ENCODE measurements around the gene LYRM2.
"Not testable (repeated sequence)": the region's sequence is repeated elsewhere in the genome, so short reads cannot be mapped to it uniquely, and the experiment has no call there.

LYRM2 gene

GRCh38 chr6:89644864-89645263 is 6.3 kb upstream of the LYRM2 start:
- TF ChIP-seq ZFX (IDR thresholded peaks at IDR 0.05; ENCODE audit: borderline replicate concordance) (no peak), CTCF (IDR thresholded peaks at IDR 0.05) (no peak)
- no peak overlapping the region for H3K27ac ChIP-seq

GRCh38 chr6:89643406-89643805 is 4.9 kb upstream of the LYRM2 start:
- H3K27ac ChIP-seq, result no peak overlapping the region
- TF ChIP-seq CTCF (IDR thresholded peaks at IDR 0.05) (no peak), ZFX (IDR thresholded peaks at IDR 0.05; ENCODE audit: borderline replicate concordance) (no peak)

- H3K27ac ChIP-seq, result no peak overlapping the region
- TF ChIP-seq ZFX (IDR thresholded peaks at IDR 0.05; ENCODE audit: borderline replicate concordance) (no peak), CTCF (IDR thresholded peaks at IDR 0.05) (no peak)
These were observed 4.4 kb upstream of the LYRM2 start for GRCh38 chr6:89642956-89643355.

- not testable (repeated sequence) for H3K27ac ChIP-seq
These were observed 3.0 kb upstream of the LYRM2 start for GRCh38 chr6:89641581-89641980.

GRCh38 chr6:89640804-89641203 is 2.3 kb upstream of the LYRM2 start:
- no peak for TF ChIP-seq CTCF (IDR thresholded peaks at IDR 0.05)
- no peak for TF ChIP-seq ZFX (IDR thresholded peaks at IDR 0.05; ENCODE audit: borderline replicate concordance)
- H3K27ac ChIP-seq, result no peak overlapping the region

GRCh38 chr6:89637960-89638319 is 607 bp downstream of the LYRM2 start:
- peak overlapping the region; percentile 91 for H3K27ac ChIP-seq
- TF ChIP-seq ZFX (IDR thresholded peaks at IDR 0.05; ENCODE audit: borderline replicate concordance) (no peak), CTCF (IDR thresholded peaks at IDR 0.05) (no peak)

GRCh38 chr6:89636412-89636811 is 2.1 kb downstream of the LYRM2 start:
- H3K27ac ChIP-seq, result not testable (repeated sequence)

- TF ChIP-seq CTCF (IDR thresholded peaks at IDR 0.05), result no peak
- no peak overlapping the region for H3K27ac ChIP-seq
These were observed 8.1 kb downstream of the LYRM2 start for GRCh38 chr6:89630488-89630887.

- H3K27ac ChIP-seq, result no peak overlapping the region
- no peak for TF ChIP-seq CTCF (IDR thresholded peaks at IDR 0.05)
- no peak for TF ChIP-seq ZFX (IDR thresholded peaks at IDR 0.05; ENCODE audit: borderline replicate concordance)
These were observed 14.8 kb downstream of the LYRM2 start for GRCh38 chr6:89623749-89624148.

All from 22Rv1 (cell line).